Measurements from ENCODE around the gene ARL8A. TPM values are rescaled to one million over a fixed set of nuclear protein-coding genes. Genes with fewer than 3 reads are reported as not detected.

The ARL8A gene
- total RNA-seq, 4 donors from 2014 or later: 34.9 to 57.5 (median 43.6) TPM

DNA sequence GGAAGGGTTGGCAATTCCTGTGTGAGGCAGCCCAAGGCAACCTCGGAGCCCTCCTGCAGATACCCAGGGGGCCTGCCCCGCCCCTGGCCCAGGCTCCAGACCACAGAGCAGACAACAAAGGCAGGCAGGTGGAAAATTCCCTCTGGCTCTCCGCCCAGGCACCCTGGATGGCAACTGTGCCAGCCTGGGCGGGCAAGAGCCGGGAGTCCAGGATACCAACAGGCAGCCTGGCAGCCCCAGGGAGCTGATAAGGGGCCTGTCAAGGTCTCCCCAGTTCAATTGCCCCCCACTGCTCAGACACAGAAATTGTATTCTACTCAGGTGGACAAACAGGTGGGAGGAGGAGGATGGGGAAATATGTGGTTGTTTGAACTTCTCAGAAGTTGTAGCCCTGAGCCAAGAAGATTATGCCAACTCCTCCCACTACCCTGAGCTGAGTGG lies 37.2 kb downstream of the ARL8A start:
- no CpG with 5 or more reads among the region's 5 CpGs for WGBS, 2 donors (ENCODE audit: low coverage in 1 of 2)
- no peaks in the 10 kb centered on the region for H3K9me3 ChIP-seq
- ATAC-seq: no peak
- H3K27ac ChIP-seq: no peak overlapping the region
- TF ChIP-seq POLR2A (IDR thresholded peaks at IDR 0.05): no peak
- no peak for TF ChIP-seq POLR2AphosphoS5 (IDR thresholded peaks at IDR 0.05)
- no peak for TF ChIP-seq EP300 (IDR thresholded peaks at IDR 0.05)
- TF ChIP-seq, protein P1, sequence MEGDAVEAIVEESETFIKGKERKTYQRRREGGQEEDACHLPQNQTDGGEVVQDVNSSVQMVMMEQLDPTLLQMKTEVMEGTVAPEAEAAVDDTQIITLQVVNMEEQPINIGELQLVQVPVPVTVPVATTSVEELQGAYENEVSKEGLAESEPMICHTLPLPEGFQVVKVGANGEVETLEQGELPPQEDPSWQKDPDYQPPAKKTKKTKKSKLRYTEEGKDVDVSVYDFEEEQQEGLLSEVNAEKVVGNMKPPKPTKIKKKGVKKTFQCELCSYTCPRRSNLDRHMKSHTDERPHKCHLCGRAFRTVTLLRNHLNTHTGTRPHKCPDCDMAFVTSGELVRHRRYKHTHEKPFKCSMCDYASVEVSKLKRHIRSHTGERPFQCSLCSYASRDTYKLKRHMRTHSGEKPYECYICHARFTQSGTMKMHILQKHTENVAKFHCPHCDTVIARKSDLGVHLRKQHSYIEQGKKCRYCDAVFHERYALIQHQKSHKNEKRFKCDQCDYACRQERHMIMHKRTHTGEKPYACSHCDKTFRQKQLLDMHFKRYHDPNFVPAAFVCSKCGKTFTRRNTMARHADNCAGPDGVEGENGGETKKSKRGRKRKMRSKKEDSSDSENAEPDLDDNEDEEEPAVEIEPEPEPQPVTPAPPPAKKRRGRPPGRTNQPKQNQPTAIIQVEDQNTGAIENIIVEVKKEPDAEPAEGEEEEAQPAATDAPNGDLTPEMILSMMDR (IDR thresholded peaks at IDR 0.05): no peak
- no peaks in the 10 kb centered on the region for H3K27me3 ChIP-seq
- no peak overlapping the region for H3K4me3 ChIP-seq
- peaks cover 0 to 10% (median 0%) of the 10 kb centered on the region in 3 donors for H3K4me1 ChIP-seq
- H3K36me3 ChIP-seq: no peaks in the 10 kb centered on the region

DNA sequence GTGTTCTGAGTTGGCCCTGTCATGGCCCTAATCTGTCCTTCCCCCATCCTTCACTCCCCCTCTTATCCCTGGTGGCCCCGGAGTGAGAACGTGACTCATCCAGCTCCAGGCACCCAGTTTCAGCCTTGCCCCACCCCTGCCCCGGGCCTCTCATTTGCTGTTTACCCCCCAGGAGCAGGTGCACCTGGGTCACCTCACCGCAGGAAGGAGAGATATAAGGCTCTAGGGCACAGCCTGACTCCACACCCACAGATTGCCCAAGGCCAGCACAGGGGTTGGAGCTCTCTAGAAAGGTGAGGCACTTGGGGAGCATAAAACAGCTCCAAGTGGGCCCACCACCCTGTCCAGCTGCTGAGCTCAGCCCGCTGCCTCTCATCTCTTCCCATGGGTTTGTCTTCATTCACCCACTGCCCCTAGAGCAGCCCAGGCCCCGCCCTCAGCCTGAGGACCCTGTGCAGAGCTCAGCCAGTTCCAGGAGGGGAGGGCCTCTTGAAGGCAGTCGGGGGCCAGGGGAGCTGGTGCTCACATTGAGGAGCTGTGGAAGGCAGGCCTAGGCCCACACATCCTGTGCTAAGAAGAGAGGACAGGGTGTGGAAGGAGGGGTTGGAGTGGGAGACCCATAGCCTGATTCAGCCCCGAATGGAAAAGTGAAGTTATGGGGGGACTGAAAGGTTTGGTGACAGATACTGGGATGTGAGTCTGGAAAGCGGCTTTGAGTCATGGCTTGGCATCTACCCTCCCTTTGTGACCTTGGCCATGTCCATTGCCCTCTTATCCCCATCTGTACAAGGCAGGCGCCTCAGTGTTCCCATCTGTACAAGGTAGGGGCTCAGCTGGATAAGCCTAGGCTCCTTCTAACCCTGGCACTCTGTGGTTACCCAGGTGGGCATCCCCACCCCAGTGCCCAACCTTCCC lies 37.9 kb downstream of the ARL8A start:
- H3K4me3 ChIP-seq: no peak overlapping the region
- 75 to 82% methylated on average over 3 to 4 of the region's 10 CpGs for WGBS, 2 donors (ENCODE audit: low coverage in 1 of 2)
- H3K4me1 ChIP-seq: peaks cover 0 to 10% (median 0%) of the 10 kb centered on the region in 3 donors
- no peak overlapping the region for H3K27ac ChIP-seq
- no peaks in the 10 kb centered on the region for H3K9me3 ChIP-seq
- ATAC-seq: no peak
- TF ChIP-seq POLR2A (IDR thresholded peaks at IDR 0.05) (no peak), POLR2AphosphoS5 (IDR thresholded peaks at IDR 0.05) (no peak), EP300 (IDR thresholded peaks at IDR 0.05) (no peak)
- TF ChIP-seq, protein P1 (IDR thresholded peaks at IDR 0.05): no peak
- no peaks in the 10 kb centered on the region for H3K36me3 ChIP-seq
- H3K27me3 ChIP-seq: no peaks in the 10 kb centered on the region

DNA sequence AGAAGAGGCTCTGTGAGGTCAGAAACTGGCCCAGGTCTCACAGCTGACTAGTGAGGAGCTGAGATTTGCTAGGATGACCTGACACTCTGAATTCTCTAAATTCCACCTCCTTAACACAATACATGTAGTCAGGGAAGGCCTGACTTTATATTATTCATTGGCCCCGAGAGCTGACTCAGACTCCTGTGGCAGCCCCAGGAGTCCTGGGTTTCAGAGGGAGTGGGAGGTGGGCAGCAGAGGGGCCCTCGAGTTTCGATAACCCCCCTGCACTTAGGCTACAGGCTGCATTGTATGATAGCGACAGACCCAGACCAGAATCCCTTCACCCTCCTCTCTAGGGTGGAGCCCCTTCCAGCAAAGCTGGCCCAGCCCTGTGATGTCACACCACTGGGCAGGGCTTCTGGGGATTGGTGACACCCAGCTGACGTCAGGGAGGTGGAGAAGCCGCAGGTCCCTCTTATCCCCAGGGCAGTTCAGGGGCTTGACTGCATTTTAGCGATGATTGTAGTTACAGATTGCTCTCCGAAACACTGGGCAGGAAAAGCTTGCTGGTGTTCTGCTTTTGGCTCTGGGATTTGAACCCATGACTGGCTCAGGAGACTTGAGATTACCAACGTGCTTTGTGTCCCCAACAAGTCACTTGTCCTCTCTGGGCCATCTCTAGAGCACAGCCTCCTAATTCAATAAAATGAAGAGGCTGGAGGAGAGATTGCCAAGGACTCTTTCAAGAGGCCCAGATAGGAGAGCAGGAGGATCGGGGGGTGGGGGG lies 38.8 kb downstream of the ARL8A start:
- ATAC-seq: no peak
- H3K27me3 ChIP-seq: no peaks in the 10 kb centered on the region
- H3K36me3 ChIP-seq: no peaks in the 10 kb centered on the region
- no peaks in the 10 kb centered on the region for H3K9me3 ChIP-seq
- H3K4me1 ChIP-seq: peaks cover 0 to 10% (median 0%) of the 10 kb centered on the region in 3 donors
- TF ChIP-seq POLR2AphosphoS5 (IDR thresholded peaks at IDR 0.05) (no peak), EP300 (IDR thresholded peaks at IDR 0.05) (no peak), POLR2A (IDR thresholded peaks at IDR 0.05) (no peak)
- TF ChIP-seq, protein P1 (IDR thresholded peaks at IDR 0.05): no peak
- 60 to 67% methylated on average over 1 to 5 of the region's 10 CpGs for WGBS, 2 donors (ENCODE audit: low coverage in 1 of 2)
- no peak overlapping the region for H3K27ac ChIP-seq
- no peak overlapping the region for H3K4me3 ChIP-seq

DNA sequence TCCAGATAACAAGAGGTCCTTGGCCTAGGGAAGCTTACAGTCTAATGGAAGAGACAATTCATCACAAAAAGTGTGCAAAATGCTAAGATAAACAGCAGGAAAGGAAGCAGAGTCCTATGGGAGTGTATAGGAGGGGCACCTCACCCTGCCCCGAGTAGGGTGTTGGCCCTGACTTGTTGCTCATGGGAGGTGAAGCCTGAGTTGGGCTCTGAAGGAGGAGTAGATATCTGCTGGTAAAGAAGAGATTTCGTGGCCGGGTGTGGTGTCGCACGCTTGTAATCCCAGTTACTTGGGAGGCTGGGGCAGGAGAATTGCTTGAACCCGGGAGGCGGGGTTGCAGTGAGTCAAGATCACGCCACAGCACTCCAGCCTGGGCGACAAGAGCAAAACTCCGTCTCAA lies 40.5 kb downstream of the ARL8A start:
- Histone ChIP-seq H3K9me3 (no peaks in the 10 kb centered on the region), H3K27ac (no peak overlapping the region), H3K4me3 (no peak overlapping the region), H3K36me3 (no peaks in the 10 kb centered on the region), H3K4me1 (peaks cover 0 to 10% (median 0%) of the 10 kb centered on the region in 3 donors), H3K27me3 (no peaks in the 10 kb centered on the region)
- no peak for TF ChIP-seq POLR2A (IDR thresholded peaks at IDR 0.05)
- ATAC-seq: no peak
- 84 to 88% methylated on average over 8 to 10 of the region's 10 CpGs for WGBS, 2 donors (ENCODE audit: low coverage in 1 of 2)

DNA sequence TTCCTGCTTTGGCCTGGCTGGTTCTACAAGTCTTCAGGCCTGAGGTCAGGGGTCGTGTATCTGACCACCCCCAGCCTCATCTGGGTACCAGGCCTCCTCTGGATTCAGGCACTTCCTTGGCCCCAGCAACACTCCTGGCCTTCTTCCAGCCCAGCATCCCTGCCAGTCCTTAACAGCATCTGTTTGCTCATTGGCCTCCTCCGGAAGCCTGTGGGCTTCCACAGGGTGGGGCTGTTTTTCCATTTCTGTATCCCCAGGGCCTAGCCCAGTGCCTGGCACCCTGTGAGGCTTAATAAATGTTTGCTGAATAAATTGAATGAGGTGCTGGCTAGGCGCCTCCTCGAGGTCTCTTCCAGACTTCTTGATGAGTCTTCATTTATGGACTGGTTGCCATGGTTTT lies 43.4 kb downstream of the ARL8A start:
- no peak overlapping the region for H3K27ac ChIP-seq
- no peaks in the 10 kb centered on the region for H3K4me1 ChIP-seq
- H3K4me3 ChIP-seq: no peak overlapping the region
- no peaks in the 10 kb centered on the region for H3K9me3 ChIP-seq
- 56 to 64% methylated on average over 2 to 3 of the region's 4 CpGs for WGBS, 2 donors (ENCODE audit: low coverage in 1 of 2)
- no peaks in the 10 kb centered on the region for H3K36me3 ChIP-seq
- no peak for TF ChIP-seq POLR2A (IDR thresholded peaks at IDR 0.05)
- TF ChIP-seq, protein P1 (IDR thresholded peaks at IDR 0.05): no peak
- no peak for TF ChIP-seq EP300 (IDR thresholded peaks at IDR 0.05)
- TF ChIP-seq POLR2AphosphoS5 (IDR thresholded peaks at IDR 0.05): no peak
- no peak for ATAC-seq
- no peaks in the 10 kb centered on the region for H3K27me3 ChIP-seq
